H1 (cell line): ENCODE data around the gene DSCAM. TPM values are rescaled to one million over a fixed set of nuclear protein-coding genes. Genes with fewer than 3 reads are reported as not detected.

Experiments
- CTCF ChIA-PET: fragments of 300-600 bp; sonication (Branson Sonifier 250); formaldehyde crosslinking; loops from one replicate; lab custom pipeline; 2021; ENCODE audit not compliant: partially characterized antibody; lab: Charles Lee
- POLR2A ChIA-PET: fragments of 300-600 bp; sonication (Branson Sonifier 250); formaldehyde crosslinking; loops from one replicate; lab custom pipeline; 2021; ENCODE audit warnings: inconsistent platforms; ENCODE audit not compliant: partially characterized antibody; lab: Charles Lee
- DNase-seq, 2 experiments: peaks; one replicate each; pipeline versions ENCODE4 v3.0.0 to v3.0.0-alpha.2; 2010 to 2022; ENCODE audit warnings: low spot score in 2 of 2, low read depth in 1 of 2, mixed read lengths in 1 of 2
- FAIRE-seq: peaks from 2 replicates; lab custom pipeline; 2011; peaks lifted over from hg19 to GRCh38; lab: Jason Lieb, UNC
- H2AFZ ChIP-seq: 2 replicates; pipeline ENCODE4 v1.8.1; 2012; ENCODE audit warnings: low read length, inconsistent platforms
- H2AK5ac ChIP-seq: 2 replicates; pipeline ENCODE4 v1.6.1; 2013; ENCODE audit warnings: low read depth, low read length
- H2BK120ac ChIP-seq: replicated peaks from 2 replicates; pipeline ENCODE3; 2013; ENCODE audit warnings: low read depth, low read length, inconsistent platforms
- H2BK12ac ChIP-seq: 2 replicates; pipeline ENCODE4 v1.6.1; 2013; ENCODE audit warnings: low read depth, low read length
- H2BK15ac ChIP-seq: 2 replicates; pipeline ENCODE4 v1.6.1; 2013; ENCODE audit warnings: low read length
- H2BK20ac ChIP-seq: 2 replicates; pipeline ENCODE4 v1.6.1; 2013; ENCODE audit warnings: low read length
- H2BK5ac ChIP-seq: 2 replicates; pipeline ENCODE4 v1.6.1; 2013; ENCODE audit warnings: low read depth, low read length
- H3K14ac ChIP-seq: 2 replicates; pipeline ENCODE4 v1.6.1; 2013; ENCODE audit warnings: inconsistent platforms; ENCODE audit not compliant: insufficient read length
- H3K18ac ChIP-seq: 2 replicates; pipeline ENCODE4 v1.6.1; 2013; ENCODE audit warnings: low read length; ENCODE audit errors: extremely low read depth
- H3K23ac ChIP-seq: 2 replicates; pipeline ENCODE4 v1.6.1; 2013; ENCODE audit warnings: inconsistent platforms; ENCODE audit not compliant: insufficient read length
- H3K23me2 ChIP-seq: 2 replicates; pipeline ENCODE4 v1.6.1; 2013; ENCODE audit warnings: low read depth, low read length
- H3K27ac ChIP-seq: 2 replicates; pipeline ENCODE4 v1.6.1; 2011; ENCODE audit warnings: low read depth, low read length, inconsistent platforms
- H3K27me3 ChIP-seq, 4 experiments: replicated peaks in 1 of 4; 1 replicate in 1 of 4; 2 replicates in 3 of 4; pipeline versions ENCODE4 v1.6.1 to v1.8.1; 2011 to 2013; ENCODE audit warnings: low read length in 3 of 4, mild to moderate bottlenecking in 3 of 4, inconsistent platforms in 2 of 4, mixed read lengths in 2 of 4, moderate library complexity in 1 of 4; ENCODE audit not compliant: control insufficient read depth in 3 of 4, insufficient read depth in 3 of 4; ENCODE audit errors: extremely low read depth in 1 of 4
- H3K36me3 ChIP-seq, 4 experiments: 2 replicates each; pipeline versions ENCODE4 v1.6.1 to v1.8.1; 2011 to 2013; ENCODE audit warnings: mild to moderate bottlenecking in 4 of 4, low read length in 3 of 4, moderate library complexity in 2 of 4, control low read depth in 1 of 4, inconsistent platforms in 1 of 4; ENCODE audit not compliant: insufficient read depth in 4 of 4, control insufficient read depth in 2 of 4
- H3K4ac ChIP-seq: replicated peaks from 2 replicates; pipeline ENCODE3; 2013; ENCODE audit warnings: low read length, low read depth, mixed read lengths, inconsistent platforms; ENCODE audit not compliant: insufficient read length
- H3K4me1 ChIP-seq, 4 experiments: replicated peaks in 1 of 4; 1 replicate in 1 of 4; 2 replicates in 3 of 4; pipeline versions ENCODE4 v1.6.1 to v1.8.1; 2011 to 2013; ENCODE audit warnings: low read length in 3 of 4, inconsistent platforms in 2 of 4, mixed read lengths in 1 of 4; ENCODE audit not compliant: insufficient read depth in 4 of 4, control insufficient read depth in 3 of 4
- H3K4me2 ChIP-seq, 2 experiments: 2 replicates each; pipeline versions ENCODE4 v1.6.1 to v1.8.1; 2011 to 2013; ENCODE audit warnings: low read depth in 2 of 2, low read length in 2 of 2, control low read depth in 1 of 2, inconsistent platforms in 1 of 2, mild to moderate bottlenecking in 1 of 2; ENCODE audit not compliant: insufficient read depth in 1 of 2
- H3K4me3 ChIP-seq, 4 experiments: fragments of 200-600, 300-600 bp in 1 of 4; sonication (generic), shearing (Covaris generic), sonication (Bioruptor Twin) in 1 of 4; 2 replicates each; pipeline versions ENCODE4 v1.5.1 to v1.8.1; 2011 to 2016; ENCODE audit warnings: low read length in 4 of 4, low read depth in 3 of 4, control low read depth in 2 of 4, inconsistent platforms in 2 of 4, mild to moderate bottlenecking in 2 of 4, mixed read lengths in 1 of 4, moderate library complexity in 1 of 4; ENCODE audit not compliant: insufficient read depth in 2 of 4; ENCODE audit errors: extremely low read depth in 1 of 4
- H3K56ac ChIP-seq: replicated peaks from 2 replicates; pipeline ENCODE3; 2013; ENCODE audit warnings: low read depth, mild to moderate bottlenecking, mixed read lengths, low read length, inconsistent platforms; ENCODE audit not compliant: insufficient read length
- H3K79me1 ChIP-seq: 2 replicates; pipeline ENCODE4 v1.6.1; 2013; ENCODE audit warnings: low read depth, low read length, control low read depth
- H3K79me2 ChIP-seq, 2 experiments: 2 replicates each; pipeline versions ENCODE4 v1.6.1 to v1.8.1; 2012 to 2013; ENCODE audit warnings: low read length in 2 of 2, mild to moderate bottlenecking in 2 of 2, inconsistent platforms in 1 of 2; ENCODE audit not compliant: insufficient read depth in 2 of 2, control insufficient read depth in 1 of 2
- H3K9ac ChIP-seq, 4 experiments: replicated peaks in 1 of 4; 1 replicate in 1 of 4; 2 replicates in 3 of 4; pipeline versions ENCODE4 v1.6.1 to v1.8.1; 2011 to 2013; ENCODE audit warnings: low read depth in 3 of 4, low read length in 3 of 4, control low read depth in 2 of 4, mild to moderate bottlenecking in 2 of 4, moderate library complexity in 2 of 4, inconsistent platforms in 1 of 4; ENCODE audit errors: extremely low read depth in 1 of 4
- H3K9me3 ChIP-seq, 2 experiments: 2 replicates each; pipeline versions ENCODE4 v1.6.1 to v1.8.1; 2012 to 2013; ENCODE audit warnings: mild to moderate bottlenecking in 2 of 2, moderate library complexity in 2 of 2, control low read depth in 1 of 2, inconsistent platforms in 1 of 2, low read depth in 1 of 2, low read length in 1 of 2, mixed read lengths in 1 of 2; ENCODE audit not compliant: insufficient read depth in 2 of 2
- H4K20me1 ChIP-seq, 2 experiments: replicated peaks in 1 of 2; 2 replicates each; pipeline versions ENCODE3 to v1.8.1; 2011 to 2013; ENCODE audit warnings: inconsistent platforms in 2 of 2, low read length in 2 of 2, mild to moderate bottlenecking in 1 of 2; ENCODE audit not compliant: insufficient read depth in 2 of 2, control insufficient read depth in 1 of 2
- H4K5ac ChIP-seq: 2 replicates; pipeline ENCODE4 v1.6.1; 2013; ENCODE audit warnings: low read length, low read depth, mixed read lengths, inconsistent platforms; ENCODE audit not compliant: insufficient read length
- H4K8ac ChIP-seq: 2 replicates; pipeline ENCODE4 v1.8.0; 2013; ENCODE audit warnings: mild to moderate bottlenecking, moderate library complexity, low read length, inconsistent platforms; ENCODE audit not compliant: insufficient read depth; ENCODE audit errors: extremely low read depth
- H4K91ac ChIP-seq: replicated peaks from 2 replicates; pipeline ENCODE3; 2013; ENCODE audit warnings: low read length, mixed read lengths, inconsistent platforms; ENCODE audit not compliant: insufficient read length
- ASH2L ChIP-seq: fragments of 200-600, 300-600 bp; sonication (generic); IDR thresholded peaks from one replicate; pipeline ENCODE4 v1.7.1; 2017; ENCODE audit warnings: low read length
- ATF2 ChIP-seq: IDR thresholded peaks from 2 replicates; pipeline ENCODE4 v1.6.1; 2012; ENCODE audit warnings: low read length, inconsistent platforms
- CEBPB ChIP-seq: IDR thresholded peaks from 2 replicates; pipeline ENCODE4 v1.6.1; 2012; ENCODE audit warnings: low read depth, low read length
- HDAC2 ChIP-seq, 2 experiments: fragments of 300-600 bp in 1 of 2; sonication (generic) in 1 of 2; IDR thresholded peaks; 2 replicates each; pipeline ENCODE4 v1.6.1; 2011 to 2012; ENCODE audit warnings: low read depth in 2 of 2, low read length in 2 of 2, mild to moderate bottlenecking in 2 of 2, moderate library complexity in 2 of 2, borderline replicate concordance in 1 of 2, inconsistent platforms in 1 of 2
- JUN ChIP-seq: IDR thresholded peaks from 2 replicates; pipeline ENCODE4 v1.6.1; 2011; ENCODE audit warnings: low read depth, mild to moderate bottlenecking, improper control_type of control experiment, low read length
- JUND ChIP-seq: IDR thresholded peaks from 2 replicates; pipeline ENCODE4 v1.6.1; 2011; ENCODE audit warnings: mild to moderate bottlenecking, improper control_type of control experiment, low read length
- POLR2AphosphoS5 ChIP-seq: IDR thresholded peaks from 2 replicates; pipeline ENCODE4 v1.6.1; 2011; ENCODE audit warnings: low read depth, low read length
- RBBP5 ChIP-seq: IDR thresholded peaks from 2 replicates; pipeline ENCODE4 v1.7.1; 2012; ENCODE audit warnings: low read depth, mild to moderate bottlenecking, inconsistent platforms, low read length, moderate library complexity, borderline replicate concordance
- SAP30 ChIP-seq: fragments of 300-600 bp; sonication (generic); IDR thresholded peaks from 2 replicates; pipeline ENCODE4 v1.7.1; 2012; ENCODE audit warnings: low read length, moderate library complexity, mild to moderate bottlenecking, inconsistent platforms; ENCODE audit not compliant: insufficient read depth, insufficient replicate concordance
- SIN3A ChIP-seq, 2 experiments: IDR thresholded peaks in 1 of 2; conservative IDR thresholded peaks in 1 of 2; 2 replicates each; pipeline ENCODE4 v1.6.1; 2011 to 2012; ENCODE audit warnings: low read length in 2 of 2, improper control_type of control experiment in 1 of 2, low read depth in 1 of 2, mild to moderate bottlenecking in 1 of 2
- SP4 ChIP-seq: IDR thresholded peaks from 2 replicates; pipeline ENCODE4 v1.6.1; 2012; ENCODE audit warnings: low read length, inconsistent platforms
- TEAD4 ChIP-seq: IDR thresholded peaks from 2 replicates; pipeline ENCODE4 v1.6.1; 2012; ENCODE audit warnings: low read depth, low read length, inconsistent platforms, mixed read lengths
- ZNF274 ChIP-seq: IDR thresholded peaks from 2 replicates; pipeline ENCODE4 v1.7.0; 2012; ENCODE audit warnings: low read length, borderline replicate concordance; ENCODE audit errors: extremely low read depth
- WGBS, 2 experiments: shearing (Covaris generic) in 1 of 2; methylation state at CpG; one replicate each; pipeline versions ENCODE4 v1.1.6 to v1.1.7; 2013 to 2015; ENCODE audit warnings: low lambda C conversion rate in 2 of 2, mixed read lengths in 2 of 2, inconsistent platforms in 1 of 2, low coverage in 1 of 2, missing lambda C conversion rate in 1 of 2; ENCODE audit not compliant: insufficient replicate concordance in 2 of 2, insufficient coverage in 1 of 2, insufficient read length in 1 of 2; ENCODE audit errors: extremely low coverage in 1 of 2, missing lambda C conversion rate in 1 of 2; 5-methylcytosine and 5-hydroxymethylcytosine counted together
- polyA plus RNA-seq, 7 experiments: library from polyadenylated mRNA; depleted of rRNA in 3 of 7; stranded (reverse) in 5 of 7; unstranded in 2 of 7; fragments of >200 nt in 5 of 7; fragments of 200-250 nt in 2 of 7; gene quantifications; 1 replicate in 5 of 7; 2 replicates in 1 of 7; 4 replicates in 1 of 7; pipeline versions ENCODE4 v1.2.1 to v1.2.3, GENCODE V29; 2011 to 2013; ENCODE audit warnings: missing spikeins in 2 of 7, mixed read lengths in 2 of 7
- total RNA-seq: library from RNA; stranded (reverse); fragmentation: NEBNext Ultra II Directional; extraction: Animal tissue kit (Norgen Biotek cat#: 25700); gene quantifications from 2 replicates; pipeline ENCODE4 v1.2.1, GENCODE V29; 2021

Gene DSCAM
- total and polyA plus RNA-seq, 2 of the 8 experiments (the other 6 are each of a cell fraction or from before 2014, with no cell fraction given): 0.02 to 0.15 TPM

GRCh38 chr21:40850071-40850470 is 3.1 kb upstream of the DSCAM start:
- Histone ChIP-seq H4K91ac (no peak overlapping the region), H3K79me2 (no peaks in the 10 kb centered on the region), H3K27ac (no peak overlapping the region), H2AK5ac (no peak overlapping the region), H2BK120ac (no peak overlapping the region), H3K23ac (no peak overlapping the region), H2BK20ac (no peak overlapping the region), H3K4me2 (no peak overlapping the region), H3K4me3 (no peak overlapping the region), H2BK5ac (no peak overlapping the region), H3K23me2 (peaks cover 5% of the 10 kb centered on the region; the same call in 1 of the 2 replicates), H3K27me3 (peaks cover 3 to 31% (median 19%) of the 10 kb centered on the region in 4 experiments), H2AFZ (no peak overlapping the region), H3K79me1 (no peaks in the 10 kb centered on the region), H3K14ac (no peak overlapping the region), H3K4me1 (peaks cover 0 to 4% (median 2%) of the 10 kb centered on the region in 4 experiments; a peak in 1 of 7 replicates), H3K9ac (no peak overlapping the region), H4K20me1 (no peaks in the 10 kb centered on the region), H3K9me3 (no peaks in the 10 kb centered on the region), H4K5ac (no peak overlapping the region), H4K8ac (no peak overlapping the region), H2BK15ac (no peak overlapping the region), H3K4ac (no peak overlapping the region), H3K18ac (no peak overlapping the region), H2BK12ac (no peak overlapping the region), H3K56ac (no peak overlapping the region), H3K36me3 (no peaks in the 10 kb centered on the region)
- POLR2A ChIA-PET: no interaction called here
- DNase-seq: no peak
- FAIRE-seq: no peak
- 94% methylated on average over 1 of the region's 1 CpG; no CpG with 5 or more reads in 1 of the 2 experiments for WGBS, 2 experiments
- CTCF ChIA-PET: no interaction called here
- TF ChIP-seq CEBPB (no peak), TEAD4 (no peak), JUN (no peak), SIN3A (conservative IDR thresholded peaks at IDR 0.05 in 1 of 2, IDR thresholded peaks at IDR 0.05 in 1 of 2; ENCODE audit: low read depth in 1 of 2, low read length in 2 of 2) (no peak), POLR2AphosphoS5 (no peak), ZNF274 (no peak), SP4 (no peak), RBBP5 (no peak), HDAC2 (IDR thresholded peaks at IDR 0.05; ENCODE audit: borderline replicate concordance in 1 of 2, low read depth in 2 of 2, low read length in 2 of 2) (no peak), JUND (no peak), ATF2 (no peak), ASH2L (no peak), SAP30 (no peak)
